GM18517 (cell line): ENCODE measurements around the gene PCSK6.

Experiments used
- ATAC-seq: cut with Tn5 transposase; IDR thresholded peaks from one replicate; pipeline ENCODE4 v1.9.1; 2021; ENCODE audit warnings: mild to moderate bottlenecking, moderate library complexity; ENCODE audit not compliant: unreplicated experiment

The PCSK6 gene

GRCh38 chr15:101486696-101487459 is 2.6 kb downstream of the PCSK6 start:
- no peak for ATAC-seq

DNA sequence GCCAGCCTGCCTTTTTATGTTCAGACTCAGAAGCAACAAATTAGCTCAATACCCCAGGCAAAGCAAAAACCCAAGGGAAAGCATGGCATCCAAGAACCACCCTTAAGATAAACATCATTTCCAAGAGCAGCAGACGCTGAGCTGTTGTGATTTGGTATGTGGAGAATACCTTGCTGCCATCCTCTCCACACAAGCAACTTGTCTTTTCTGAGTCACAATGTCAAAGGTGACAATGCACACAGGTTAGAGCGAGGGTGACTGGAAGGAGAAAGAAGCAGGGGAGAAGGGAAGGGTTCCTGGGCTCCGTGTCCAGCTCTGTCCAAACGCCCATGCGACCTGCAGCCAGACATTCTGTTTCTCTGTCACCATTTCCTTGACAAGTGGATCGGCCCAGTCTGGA is 6.0 kb downstream of the PCSK6 start:
- no peak for ATAC-seq

- no peak for ATAC-seq
Measured at GRCh38 chr15:101482526-101483371, 6.8 kb downstream of the PCSK6 start.

GRCh38 chr15:101481917-101482525 is 7.5 kb downstream of the PCSK6 start:
- ATAC-seq, result no peak

GRCh38 chr15:101481381-101481705 is 8.2 kb downstream of the PCSK6 start:
- ATAC-seq, result no peak

DNA sequence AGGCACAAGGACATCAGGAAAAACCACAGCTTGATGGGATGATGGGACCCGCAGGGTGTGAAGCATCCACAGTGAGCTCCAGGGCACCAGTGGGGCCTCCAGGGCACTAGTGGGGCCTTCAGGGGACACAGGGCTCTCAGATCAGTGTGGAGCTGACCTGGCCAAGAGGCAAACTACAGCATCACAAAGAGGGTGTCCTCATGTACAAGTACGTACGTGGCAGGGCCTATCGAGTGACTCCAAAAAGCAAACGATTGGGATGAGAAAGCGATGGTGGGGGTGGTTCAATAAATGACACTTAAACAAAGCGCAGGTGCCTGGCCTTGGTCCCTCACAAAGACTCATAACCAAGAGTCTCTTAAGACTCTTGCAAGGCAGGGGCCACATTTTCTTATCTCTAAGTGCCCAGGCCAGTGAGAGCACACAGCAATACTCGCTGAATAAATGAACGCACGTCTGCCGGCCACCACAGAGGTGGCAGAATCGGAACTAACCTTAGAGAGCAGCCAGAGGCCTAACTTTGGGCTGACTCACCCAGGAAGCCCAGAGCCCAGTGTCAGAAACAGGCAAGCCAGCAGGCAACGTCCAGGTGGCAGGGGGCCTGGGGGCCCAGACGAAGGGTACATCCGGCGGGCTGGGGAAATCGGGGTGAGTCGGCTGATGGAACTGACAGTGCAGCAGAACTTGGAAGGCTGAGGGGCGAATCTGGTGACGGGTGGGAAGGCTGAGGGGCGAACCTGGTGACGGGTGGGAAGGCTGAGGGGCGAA is 8.7 kb downstream of the PCSK6 start:
- ATAC-seq, result no peak

- ATAC-seq, result no peak
Measured at GRCh38 chr15:101479851-101480612, 9.5 kb downstream of the PCSK6 start.

- ATAC-seq, result no peak
Measured at GRCh38 chr15:101479342-101479845, 10.1 kb downstream of the PCSK6 start.

DNA sequence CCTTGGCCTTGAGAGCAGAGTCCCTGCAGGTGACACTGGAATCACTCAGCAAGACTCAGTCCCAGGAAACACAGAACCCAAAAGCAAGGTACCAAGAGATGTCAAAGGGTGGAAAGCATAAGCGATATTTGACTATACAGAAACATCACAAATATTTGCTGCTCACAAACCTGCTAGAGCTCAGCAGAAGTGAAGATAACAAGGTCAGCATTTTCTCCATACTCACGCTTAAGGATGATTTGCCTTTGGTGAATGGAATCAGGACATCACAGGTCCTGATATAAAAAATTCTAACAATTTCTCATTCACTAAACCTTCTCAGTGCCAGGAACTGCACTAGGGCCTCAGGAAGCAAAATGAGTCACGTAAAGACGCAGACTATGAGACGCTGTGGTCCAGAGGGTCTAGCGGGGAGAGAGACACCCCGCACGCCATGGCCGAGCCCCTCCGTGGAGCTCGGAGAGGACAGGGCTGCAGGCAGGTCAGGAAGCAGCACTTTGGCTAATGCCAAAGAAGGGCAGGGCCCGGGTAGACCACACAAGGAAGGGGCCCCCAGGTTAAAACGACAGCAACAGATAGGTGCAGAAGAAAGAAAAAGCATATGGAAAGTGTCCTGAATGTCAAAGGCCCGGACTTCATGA is 10.7 kb downstream of the PCSK6 start:
- ATAC-seq, result no peak

DNA sequence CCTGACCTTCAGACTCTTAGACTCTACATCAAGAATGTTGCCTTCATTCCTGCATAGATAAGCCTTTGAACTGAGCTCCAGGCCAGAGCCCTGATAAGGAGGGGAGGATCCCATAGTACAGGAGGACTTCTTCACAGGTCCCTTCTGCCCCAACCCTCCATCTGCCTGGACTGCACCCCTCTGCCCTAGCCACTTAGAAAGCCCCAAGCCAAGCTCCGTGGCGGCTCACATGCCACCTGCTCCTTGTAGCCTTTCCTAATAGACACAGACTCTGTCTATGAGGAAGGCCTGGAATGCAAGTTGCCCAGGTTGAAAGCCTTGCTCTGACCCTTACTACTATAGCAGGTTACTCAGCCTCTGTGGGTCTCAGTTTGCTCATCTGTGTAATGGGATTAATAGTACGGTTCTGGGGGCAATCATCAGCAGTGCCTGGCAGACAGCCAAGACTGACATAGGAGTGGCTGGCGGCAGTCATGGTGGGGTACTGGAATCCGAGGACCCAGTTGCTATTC is 11.6 kb downstream of the PCSK6 start:
- ATAC-seq, result no peak

GRCh38 chr15:101476756-101477155 is 12.8 kb downstream of the PCSK6 start:
- ATAC-seq, result no peak

- ATAC-seq, result no peak
Measured at GRCh38 chr15:101474983-101475382, 14.5 kb downstream of the PCSK6 start.

DNA sequence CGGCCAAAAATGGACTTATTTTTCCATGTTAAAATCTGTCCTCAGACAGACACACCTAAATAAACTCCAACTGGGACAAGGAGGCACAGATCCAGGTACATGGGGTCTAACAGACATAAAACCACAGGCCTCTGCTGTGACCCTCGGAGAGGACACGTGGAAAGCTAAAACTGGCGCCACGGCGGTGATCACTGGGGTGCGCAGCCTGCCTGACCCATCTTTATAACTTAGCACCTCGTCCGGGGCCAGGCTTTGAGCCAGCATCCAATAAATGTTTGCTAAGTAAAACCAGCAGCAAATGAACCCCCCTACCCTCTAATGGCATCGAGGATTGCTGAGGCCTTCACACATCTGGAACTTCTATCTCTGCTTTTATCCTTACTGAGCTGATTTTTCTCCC is 15.3 kb downstream of the PCSK6 start:
- ATAC-seq, result no peak

DNA sequence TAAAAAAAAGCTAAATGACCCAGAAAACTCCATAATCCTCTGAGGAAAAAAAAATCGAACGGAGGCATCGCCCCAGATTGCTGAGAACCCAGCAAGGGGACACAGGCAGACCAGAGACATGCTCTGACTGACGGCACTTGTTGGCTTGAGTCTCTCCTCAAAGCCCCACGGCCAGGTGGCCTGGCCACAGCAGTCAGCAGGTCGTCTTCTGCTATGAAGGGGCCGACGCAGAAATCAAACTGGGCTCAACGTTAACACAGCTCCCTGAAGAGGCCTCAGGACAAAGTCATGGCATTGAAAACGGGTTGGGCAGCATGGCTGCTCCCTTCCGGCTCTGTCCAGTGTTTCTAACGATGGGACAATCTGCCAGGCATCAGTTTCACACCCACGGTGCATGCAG is 17.5 kb downstream of the PCSK6 start:
- ATAC-seq, result no peak

DNA sequence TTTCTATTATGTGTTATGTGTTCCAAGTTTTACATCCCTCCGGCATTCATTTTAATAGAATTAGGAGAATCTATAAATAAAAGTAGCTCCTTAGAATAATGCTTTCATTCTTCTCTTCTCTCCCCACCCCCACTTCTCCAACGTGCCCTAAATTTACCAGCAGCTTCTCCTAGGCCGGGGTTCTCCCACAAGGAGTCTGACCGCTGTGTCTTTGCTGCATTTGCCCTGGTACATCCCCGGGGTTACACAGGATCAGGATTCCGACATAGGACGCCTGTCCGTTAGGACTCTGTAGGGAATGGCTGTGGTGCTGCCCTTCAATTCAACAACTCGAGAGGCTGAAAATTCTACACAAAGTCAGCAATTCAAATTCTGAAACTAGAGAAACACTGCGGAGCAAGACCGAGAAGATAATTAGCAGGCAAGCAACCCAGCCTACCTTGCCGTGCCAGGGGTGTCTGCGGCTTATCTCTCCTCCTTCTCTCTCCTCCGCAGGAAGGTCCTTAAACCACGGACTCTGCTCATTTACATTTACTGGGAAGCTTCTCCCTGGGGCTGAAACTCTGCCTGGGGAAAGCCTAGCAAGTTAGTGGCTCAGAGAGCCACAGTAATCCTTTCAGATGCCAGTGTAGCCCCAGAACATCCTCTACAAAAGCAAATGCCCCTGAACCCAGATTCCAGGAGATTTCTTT is 18.8 kb downstream of the PCSK6 start:
- ATAC-seq, result no peak

DNA sequence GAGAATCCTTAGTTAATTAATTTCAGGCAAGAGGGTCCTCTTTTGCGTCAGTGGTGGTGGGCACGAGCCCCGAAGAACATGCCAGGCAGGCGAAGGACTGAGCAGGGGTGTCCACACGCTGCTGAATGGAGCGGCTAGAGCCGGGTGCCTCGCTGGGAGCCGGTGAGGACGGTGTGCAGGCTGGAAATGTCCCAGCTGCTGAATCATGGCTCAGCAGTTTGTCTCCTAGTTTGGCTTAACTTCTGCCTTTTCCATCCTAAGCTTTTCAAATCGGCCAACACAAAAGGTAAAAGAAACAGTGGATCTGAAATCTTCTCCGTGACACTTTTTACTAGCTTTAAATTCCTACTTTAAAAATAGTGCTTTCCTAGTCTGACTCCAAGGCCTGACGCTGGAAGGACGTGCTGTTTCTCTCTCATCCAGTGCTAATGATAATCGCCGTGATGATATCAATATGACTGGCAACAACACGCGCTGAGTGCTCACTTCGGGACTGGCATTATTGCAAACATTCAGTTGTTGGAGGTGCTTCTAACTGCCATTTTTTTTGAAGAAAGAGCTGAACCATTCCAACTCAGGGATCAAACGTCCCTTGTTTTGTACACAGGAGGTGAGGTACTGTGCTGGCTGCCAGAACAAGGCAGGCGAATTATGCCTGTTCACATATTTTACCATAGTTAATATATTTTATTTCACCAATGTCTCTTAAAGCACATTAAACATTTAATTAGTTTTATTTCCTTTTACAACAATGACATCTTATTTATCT is 19.8 kb downstream of the PCSK6 start:
- no peak for ATAC-seq

DNA sequence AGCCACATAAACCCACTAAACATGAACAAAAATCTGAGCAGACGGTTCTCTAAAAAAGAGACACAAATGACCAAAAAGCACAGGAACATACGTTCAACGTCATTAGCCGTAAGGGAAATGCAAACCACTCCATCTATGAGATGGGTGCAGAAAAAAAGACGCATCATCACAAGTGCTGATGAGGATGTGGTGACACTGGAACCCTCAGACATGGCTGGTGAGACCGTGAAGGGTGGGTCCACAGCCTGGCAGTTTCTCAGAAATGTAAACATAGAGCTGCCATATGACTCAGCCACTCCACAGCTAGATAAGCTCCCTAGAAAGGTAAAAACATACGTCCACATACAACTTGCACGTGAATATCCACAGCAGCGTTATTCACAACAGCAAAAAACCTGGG is 23.3 kb downstream of the PCSK6 start:
- no peak for ATAC-seq

- no peak for ATAC-seq
Measured at GRCh38 chr15:101464999-101465669, 24.4 kb downstream of the PCSK6 start.
